ENCODE measurements around the gene TMEM187.
A peak's percentile ranks its signal among the peaks of the same experiment; 100 is the strongest.

Gene TMEM187, protein sequence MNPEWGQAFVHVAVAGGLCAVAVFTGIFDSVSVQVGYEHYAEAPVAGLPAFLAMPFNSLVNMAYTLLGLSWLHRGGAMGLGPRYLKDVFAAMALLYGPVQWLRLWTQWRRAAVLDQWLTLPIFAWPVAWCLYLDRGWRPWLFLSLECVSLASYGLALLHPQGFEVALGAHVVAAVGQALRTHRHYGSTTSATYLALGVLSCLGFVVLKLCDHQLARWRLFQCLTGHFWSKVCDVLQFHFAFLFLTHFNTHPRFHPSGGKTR

DNA sequence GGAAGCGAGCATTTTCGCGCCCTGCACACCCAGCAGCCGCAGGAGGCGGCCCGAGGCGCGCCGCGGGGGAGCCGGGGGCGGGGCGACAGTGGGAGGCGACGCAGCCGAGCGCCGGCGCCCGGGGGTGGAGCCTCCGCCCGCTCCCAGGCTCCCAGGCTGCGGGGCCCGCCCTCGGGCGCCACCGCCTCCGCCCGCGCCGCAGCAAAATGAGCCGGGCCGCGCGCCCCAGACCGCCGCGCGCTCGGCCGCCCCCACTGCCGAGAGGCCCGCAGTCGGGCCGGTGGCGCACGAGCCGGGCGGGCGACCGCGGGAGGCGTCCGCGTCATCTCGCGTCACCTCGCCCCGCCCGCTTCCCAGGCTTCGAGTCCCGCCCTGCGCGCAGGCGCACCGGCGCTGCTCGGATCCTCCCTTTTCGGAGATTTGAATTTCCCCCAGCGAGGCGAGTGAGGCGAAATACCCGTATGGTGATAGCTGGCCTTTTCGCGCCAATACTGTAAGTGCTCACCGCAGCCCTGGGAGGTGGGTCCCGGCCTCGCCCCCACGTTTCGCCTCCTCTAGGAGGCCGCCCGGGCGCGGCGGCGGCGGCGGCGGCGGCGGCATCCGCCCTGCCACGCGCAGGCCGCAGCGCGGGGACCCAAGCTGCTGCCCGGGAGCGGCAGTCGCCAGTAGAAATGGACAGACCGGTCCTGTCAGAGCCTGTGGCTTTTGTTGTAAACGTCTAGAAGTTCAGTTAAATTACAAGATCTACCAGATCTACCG is at the start of gene TMEM187:
Gene TMEM187 (plus strand): TSS at position 387 of the 759 bp plus-strand sequence. CDS start 9,309 bp downstream, outside the sequence.
- in situ Hi-C loops (cut with MboI; ENCODE audit: low pct_unique_long_range_greater_than_20kb, low sequenced_read_pairs), result no loop called here
- peak; percentile 95 for DNase-seq

DNA sequence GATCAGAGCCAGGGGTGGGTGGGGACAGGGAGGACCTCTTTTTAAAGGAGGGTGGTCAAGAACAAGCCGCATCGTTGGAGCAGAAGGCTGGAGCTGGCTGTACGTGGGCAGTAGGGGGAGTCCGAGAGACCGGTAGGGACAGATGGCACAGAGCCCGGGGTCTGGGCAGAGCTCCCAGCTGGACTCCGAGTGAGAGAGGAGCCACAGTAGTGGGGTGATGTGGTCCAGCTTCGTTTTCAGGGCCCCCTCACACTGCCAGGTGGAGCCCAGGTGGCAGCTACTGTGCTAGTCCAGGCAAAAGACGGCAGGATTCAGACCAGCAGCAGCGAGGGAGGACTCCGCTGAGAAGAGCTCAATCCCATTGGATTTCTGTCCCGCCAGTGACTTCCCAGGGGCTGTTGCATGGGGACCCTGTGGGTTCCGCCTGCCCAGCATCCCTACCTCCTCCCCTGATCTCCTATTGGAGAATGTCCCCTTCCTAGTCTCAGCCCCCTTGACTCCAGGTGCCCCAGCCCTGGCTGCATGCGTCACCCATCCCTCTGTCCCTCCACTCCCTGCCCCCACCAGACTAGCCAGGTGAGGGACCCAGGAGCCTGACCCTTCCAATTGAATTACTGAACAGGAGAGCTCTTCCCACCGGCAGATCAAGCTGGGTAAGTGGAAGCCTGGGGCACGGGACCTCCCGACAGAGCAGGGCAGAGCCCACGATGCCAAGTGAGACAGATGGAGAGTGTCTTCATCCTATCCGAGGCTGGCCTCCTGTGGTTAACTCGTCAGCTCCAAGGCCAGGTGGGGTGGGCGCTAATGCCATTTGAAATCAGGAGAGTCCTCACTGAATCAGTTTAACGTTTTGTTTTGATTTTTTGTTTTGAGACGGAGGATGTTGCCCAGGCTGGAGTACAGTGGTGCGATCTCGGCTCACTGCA is 49.4 kb upstream of the TMEM187 start:
- in situ Hi-C loops (cut with MboI; ENCODE audit: low pct_unique_long_range_greater_than_20kb, low sequenced_read_pairs), result no loop called here
- no peak for DNase-seq

DNA sequence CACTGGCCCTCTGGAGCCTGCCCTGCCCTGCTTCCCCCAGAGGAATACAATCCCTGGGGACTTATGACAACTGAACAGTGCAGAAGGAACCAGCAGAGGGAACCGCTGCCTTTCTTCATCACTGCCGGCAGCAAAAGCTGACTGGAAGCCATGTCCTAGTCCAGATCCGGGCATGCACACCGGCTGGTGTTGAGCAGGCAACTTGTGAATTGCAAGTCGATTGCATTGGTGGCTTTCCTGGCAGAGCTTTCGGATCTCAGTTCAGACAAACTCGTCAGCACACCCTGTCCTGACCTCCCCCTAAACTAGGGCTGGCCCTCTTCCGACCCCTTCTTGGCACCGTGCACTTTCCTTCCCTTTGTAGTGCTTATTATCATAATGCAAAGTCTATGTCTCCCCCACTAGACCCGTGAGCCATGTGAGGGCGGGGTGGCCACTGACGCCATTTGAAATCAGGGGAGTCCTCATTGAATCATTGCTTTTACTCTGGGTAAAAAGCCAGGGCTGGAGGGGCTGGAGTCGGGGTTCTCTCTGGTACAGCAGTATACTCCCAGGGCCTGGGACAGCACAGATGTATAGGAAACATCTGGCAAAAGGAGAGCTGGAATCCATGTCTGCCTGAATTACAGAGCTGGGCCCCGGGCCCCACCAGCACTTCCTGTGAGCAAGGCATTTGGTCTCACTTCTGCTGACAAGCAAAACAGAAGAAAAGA is 48.2 kb upstream of the TMEM187 start:
- in situ Hi-C loops (cut with MboI; ENCODE audit: low pct_unique_long_range_greater_than_20kb, low sequenced_read_pairs), result no loop called here
- peak; percentile 78 for DNase-seq

DNA sequence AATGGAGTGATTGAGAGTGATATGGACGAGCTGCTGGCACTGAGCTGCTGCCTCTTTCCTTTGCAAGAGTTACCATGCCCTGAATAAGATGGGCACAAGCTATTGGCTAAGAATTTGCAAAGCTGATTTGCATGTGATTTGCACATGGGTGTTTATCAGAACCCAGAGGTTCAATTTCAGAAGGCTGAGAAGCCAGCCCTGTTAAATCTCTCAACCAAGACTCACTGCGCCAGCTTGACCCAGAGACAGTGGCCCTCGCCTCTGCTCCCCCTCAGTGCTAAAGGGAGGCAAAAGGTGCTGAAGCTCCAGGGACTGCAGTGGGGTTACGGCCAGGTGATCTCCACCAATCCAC is 47.2 kb upstream of the TMEM187 start:
- in situ Hi-C loops (cut with MboI; ENCODE audit: low pct_unique_long_range_greater_than_20kb, low sequenced_read_pairs), result no loop called here
- DNase-seq, result no peak

DNA sequence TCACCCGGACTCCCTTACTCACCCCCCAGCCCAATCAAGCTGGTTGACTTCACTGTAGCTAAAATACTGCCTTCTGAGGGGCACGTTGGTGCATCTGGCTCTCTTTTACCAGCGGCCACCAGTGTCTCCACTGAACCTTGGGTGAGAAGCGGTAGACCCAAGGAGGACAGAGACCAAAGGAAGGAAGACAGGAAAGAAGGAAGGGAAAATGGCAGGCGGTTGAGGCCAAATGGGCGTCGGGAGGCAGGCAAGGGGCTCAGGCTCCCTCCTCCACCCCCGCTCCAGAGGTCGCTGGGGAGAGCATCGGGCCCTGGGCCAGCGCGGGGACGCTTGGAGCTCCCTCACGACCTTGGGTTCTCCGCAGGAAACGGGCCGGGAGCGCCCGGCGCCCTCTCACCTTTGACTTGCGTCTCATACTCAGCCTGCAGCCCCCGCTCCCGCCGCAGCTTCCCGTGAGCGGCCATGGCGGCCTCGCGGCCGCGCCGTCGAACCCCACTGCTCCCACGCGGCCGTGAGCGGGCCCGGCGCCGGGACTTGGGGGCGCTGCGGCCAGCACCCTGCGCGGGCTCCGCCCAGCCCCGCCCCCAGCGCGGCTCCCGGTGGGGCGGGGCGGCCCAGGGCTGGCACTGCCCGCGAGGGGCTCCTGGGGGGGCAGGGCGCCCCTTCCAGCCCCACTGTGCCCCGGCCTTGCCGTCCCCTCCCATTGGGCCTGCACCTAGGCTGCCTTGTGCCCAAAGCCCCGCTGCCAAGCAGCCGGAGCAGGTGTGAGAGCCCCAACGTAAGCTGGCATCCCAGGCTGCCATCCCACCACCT is 46.6 kb upstream of the TMEM187 start, which contains the start of gene ARHGAP4:
Gene ARHGAP4 (minus strand): TSS at position 526 of the 813 bp plus-strand sequence. CDS start 62 bp downstream, at position 464.
- peak; percentile 54 for DNase-seq
- in situ Hi-C loops (cut with MboI; ENCODE audit: low pct_unique_long_range_greater_than_20kb, low sequenced_read_pairs), result no loop called here

DNA sequence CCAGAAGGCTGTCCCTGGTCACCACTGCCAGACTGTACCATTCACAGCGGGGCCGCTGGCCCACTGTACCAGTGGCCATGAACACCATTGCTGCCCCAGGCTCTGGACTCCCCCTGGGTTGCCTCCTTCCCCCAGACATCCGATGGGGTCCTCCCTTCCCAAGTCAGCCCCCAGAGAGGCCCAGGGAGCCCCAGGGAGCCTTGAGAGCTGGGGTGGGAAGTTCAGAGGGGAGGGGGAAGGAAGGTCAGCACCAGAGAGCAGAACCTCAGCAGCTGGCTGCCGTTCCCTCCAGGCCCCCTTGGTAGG is 46.0 kb upstream of the TMEM187 start:
- DNase-seq, result no peak
- in situ Hi-C loops (cut with MboI; ENCODE audit: low pct_unique_long_range_greater_than_20kb, low sequenced_read_pairs), result no loop called here

DNA sequence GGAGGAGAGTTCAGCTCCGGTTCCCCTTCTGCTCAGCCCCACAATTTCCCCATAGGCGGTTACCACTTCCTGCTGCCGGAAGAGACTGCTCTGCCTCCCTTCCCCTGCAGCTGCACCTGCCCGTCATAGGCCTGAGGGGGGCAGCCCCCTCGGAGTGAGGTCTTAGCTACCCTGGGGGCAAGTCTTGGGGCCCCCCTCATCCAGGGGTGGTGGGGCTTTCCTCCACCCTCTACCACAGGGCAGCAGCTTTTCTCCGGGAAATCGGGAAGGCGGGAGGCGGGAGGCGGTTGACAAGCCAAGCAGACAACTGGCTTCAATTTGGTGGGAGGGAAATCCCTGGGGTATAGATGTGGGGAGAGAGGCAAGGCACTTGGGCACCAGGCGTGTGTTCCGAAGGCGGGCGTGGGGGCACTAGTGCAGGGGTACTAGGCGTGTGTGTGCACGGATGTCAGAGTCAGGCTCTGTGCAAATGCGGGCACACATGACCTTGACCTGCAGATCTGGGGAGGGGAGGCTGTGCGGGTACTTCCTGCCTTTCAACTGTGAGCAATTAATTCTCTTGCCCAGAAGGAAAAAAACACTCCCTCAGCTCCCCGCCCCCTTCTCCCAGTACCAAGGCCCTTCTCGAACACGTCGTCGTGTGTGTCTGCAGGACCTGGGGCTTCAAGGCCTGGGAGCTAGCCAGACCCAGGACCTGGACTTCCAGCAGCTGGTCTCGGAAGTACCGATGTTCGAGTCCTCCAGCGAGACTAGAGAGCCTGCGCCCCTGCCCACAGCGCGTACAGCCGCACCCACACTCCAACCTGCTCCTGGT is 45.5 kb upstream of the TMEM187 start:
- in situ Hi-C loops (cut with MboI; ENCODE audit: low pct_unique_long_range_greater_than_20kb, low sequenced_read_pairs), result no loop called here
- peak; percentile 99 for DNase-seq

DNA sequence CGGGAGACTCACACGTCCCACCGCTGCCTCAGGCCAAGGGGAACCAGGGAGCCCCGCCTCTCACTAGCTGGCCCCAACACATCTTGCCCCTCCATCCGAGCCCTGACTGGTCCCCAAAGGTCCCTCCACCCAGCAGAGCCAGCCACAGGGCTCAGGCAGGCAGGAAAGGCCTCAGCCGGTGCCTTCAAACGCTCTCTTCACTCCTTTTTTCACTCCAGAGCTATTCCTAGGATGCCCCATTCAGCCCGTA is 45.0 kb upstream of the TMEM187 start:
- in situ Hi-C loops (cut with MboI; ENCODE audit: low pct_unique_long_range_greater_than_20kb, low sequenced_read_pairs), result no loop called here
- no peak for DNase-seq

DNA sequence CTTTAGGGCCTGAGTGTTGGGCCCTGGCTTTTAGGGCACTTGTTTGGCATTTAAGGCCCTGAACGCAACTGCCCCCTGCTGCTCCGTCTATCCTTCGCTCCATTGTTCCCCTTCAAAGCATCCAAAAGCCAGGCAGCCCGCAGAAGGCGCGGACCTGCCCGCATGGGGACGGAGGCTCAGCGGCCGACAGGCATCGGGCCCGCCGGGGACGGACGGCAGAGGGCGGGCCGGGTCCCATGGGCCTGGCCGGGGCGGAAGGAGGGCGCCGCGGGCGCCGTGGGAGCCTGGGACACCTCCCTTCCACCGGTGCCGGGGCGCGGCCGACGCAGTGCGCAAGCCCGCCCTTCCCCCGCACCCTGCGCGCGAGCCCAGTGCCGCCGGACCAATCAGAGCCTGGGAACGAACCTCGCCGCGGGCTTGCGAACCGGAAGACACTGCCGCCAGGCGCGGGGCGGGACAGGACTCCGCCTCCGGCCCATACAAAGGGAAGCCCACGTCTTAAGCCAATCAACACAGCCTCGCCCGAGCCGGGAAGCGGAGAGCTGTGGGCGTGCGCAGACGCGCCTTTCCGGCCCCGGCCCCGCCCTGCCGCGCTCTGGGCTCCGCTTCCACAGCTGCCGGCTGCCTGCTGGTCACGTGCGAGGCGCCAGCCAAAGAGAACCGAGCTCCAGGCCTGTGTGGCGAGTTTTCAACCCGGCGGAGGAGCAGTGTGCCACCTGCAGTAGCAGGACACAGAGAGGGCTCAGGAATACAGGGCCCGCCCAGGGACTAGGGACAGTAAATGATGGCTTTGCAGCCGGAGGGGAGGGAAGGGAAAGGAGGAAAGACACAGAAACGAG is 44.4 kb upstream of the TMEM187 start:
- peak; percentile 100 for DNase-seq
- in situ Hi-C loops (cut with MboI; ENCODE audit: low pct_unique_long_range_greater_than_20kb, low sequenced_read_pairs), result no loop called here

DNA sequence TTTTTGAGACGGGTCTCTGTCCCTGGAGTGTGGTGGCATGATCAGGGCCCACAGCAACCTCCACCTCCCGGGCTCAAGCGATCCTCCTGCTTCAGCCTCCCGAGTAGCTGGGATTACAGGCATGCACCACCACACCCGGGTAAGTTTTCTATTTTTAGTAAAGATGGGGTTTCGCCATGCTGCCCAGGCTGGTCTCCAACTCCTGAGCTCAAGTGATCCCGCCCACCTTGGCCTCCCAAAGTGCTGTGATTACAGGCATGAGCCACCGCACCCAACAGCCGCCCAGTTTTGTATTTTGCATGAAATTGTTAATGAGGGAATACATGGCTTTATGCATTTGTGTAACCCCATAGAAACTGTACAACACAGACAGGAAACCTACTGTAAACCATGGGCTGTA is 43.7 kb upstream of the TMEM187 start:
- in situ Hi-C loops (cut with MboI; ENCODE audit: low pct_unique_long_range_greater_than_20kb, low sequenced_read_pairs), result no loop called here
- DNase-seq, result no peak

DNA sequence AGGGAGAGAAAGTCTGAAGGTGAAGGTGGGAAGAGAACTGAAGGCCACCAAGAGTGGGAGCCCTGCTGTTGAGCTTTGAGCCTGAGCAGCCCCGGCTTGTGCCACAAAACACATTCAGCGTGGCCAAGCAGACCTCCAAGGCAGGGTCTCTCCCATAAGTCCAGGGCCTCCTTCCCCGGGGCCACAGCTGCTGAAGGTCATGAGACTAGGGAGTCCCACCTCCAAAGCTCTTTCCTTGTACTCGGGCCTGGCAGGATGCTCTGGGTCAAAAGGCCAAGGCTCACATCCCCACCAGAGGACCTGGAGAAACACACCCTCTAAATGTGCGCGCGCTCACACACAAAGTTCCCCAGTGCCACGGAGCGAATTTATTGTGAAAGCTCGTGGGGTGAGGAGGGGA is 43.0 kb upstream of the TMEM187 start:
- DNase-seq, result no peak
- in situ Hi-C loops (cut with MboI; ENCODE audit: low pct_unique_long_range_greater_than_20kb, low sequenced_read_pairs), result no loop called here

DNA sequence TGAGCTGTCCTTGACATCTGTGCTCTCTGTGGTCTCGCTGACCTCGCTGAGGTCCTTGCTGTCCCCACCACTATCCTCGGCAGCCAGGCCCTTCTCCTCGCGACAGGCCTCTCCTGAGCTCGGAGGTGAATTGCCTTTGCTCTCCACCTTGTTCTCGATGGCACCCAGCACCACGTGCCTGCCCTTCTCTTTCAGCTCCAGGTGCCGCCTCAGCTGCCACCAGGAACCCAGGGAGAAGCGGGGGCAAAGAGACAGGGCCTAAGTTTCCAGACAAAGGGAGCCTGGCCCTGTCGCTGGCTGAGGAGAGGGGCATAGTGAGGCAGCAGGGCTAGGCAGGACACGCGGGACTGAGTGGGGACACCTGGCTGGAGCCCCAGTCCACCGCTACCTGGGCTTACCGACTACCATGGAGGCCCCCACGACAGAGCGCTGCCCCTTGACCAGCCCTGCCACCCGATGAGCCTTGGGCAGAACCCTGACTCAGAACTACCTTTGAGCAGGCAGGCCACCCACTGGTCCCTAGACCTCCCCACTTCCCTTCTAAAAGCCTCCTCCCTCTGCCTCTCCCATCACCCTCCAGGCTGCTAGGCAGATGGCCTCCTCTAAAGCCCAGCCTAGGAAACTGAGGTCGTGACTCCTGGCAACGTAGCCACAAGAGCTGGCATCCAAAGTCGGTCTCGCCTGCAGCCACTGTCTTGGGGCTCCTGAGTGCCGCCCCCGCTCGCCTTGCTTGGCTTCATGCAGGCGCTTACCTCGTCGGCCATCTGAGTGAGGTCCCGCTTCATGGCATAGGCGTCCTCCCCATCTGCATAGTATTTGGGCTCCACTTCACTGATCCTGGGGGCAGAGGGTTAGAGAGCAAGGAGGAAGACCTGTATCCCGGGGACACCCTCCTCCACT is 42.3 kb upstream of the TMEM187 start:
- DNase-seq, result no peak
- in situ Hi-C loops (cut with MboI; ENCODE audit: low pct_unique_long_range_greater_than_20kb, low sequenced_read_pairs), result no loop called here

DNA sequence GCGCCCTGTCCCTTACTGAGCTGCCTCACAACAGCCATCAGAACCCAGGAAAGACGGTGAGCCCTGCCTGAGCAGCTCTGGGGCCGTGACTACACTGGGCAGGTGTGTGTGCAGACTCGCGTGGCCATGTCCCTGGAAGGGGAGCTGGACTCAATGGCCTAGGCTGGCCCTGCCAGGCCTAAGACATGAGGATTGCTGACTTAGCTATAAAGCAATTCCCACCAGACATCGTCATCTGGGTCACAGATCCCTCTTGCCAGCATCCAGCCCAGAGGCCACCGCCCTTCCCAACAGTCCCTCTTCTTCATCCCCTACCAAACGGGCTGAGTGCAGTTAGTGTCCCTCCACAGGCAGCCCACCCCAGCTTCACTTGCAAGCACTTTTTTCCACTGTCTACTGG is 41.4 kb upstream of the TMEM187 start:
- DNase-seq, result no peak
- in situ Hi-C loops (cut with MboI; ENCODE audit: low pct_unique_long_range_greater_than_20kb, low sequenced_read_pairs), result no loop called here

DNA sequence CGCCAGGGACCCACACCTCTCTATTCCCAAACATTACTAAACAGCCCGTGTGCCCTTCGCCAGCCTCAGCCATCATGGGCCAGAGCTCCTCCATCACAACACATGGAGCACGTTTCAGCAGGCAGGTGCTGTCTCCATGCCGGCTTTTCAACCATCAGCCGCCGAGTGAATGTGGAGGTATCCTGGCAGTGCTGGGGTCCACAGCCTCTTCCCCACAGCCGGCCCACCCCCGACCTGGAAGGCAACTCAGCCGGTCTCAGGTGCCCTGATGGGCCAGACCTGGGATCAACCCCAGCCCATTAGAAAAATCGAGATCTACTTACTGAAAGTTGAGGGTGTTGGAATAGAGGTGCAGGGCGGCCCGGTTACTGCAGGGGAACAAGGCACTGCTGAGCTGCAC is 40.8 kb upstream of the TMEM187 start:
- in situ Hi-C loops (cut with MboI; ENCODE audit: low pct_unique_long_range_greater_than_20kb, low sequenced_read_pairs), result no loop called here
- no peak for DNase-seq

DNA sequence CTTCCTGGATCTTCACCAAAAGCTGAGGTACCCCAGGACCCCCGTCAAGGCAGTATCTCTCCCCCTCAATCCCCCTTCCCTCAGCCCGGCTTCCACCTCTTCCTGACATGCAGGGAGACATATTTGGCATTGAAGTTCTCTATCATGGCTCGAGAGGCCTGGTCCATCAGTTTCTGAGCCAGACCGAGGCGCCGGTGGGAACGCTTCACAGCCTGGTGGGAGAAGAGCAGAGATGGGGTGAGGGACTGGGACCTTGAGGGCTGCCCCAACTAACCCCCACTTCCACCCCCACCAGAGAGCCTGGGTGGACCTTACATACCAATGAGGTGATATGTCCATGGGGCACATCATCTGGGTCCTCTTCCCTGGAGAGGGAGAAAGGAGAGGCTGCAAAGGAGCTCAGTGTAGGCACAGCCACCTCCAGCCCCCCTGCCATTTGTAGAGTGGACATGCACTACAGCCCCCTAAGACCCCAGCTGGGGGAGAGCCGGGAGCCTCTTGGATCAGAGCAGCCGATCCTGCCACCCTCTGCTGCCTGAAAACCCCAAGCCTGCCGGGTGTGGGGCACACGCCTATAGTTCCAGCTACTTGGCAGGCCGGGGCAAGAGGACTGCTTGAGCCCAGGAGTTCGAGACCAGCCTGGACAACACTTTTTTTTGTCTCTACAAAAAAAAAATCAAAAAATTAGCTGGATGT is 40.2 kb upstream of the TMEM187 start:
- in situ Hi-C loops (cut with MboI; ENCODE audit: low pct_unique_long_range_greater_than_20kb, low sequenced_read_pairs), result no loop called here

DNA sequence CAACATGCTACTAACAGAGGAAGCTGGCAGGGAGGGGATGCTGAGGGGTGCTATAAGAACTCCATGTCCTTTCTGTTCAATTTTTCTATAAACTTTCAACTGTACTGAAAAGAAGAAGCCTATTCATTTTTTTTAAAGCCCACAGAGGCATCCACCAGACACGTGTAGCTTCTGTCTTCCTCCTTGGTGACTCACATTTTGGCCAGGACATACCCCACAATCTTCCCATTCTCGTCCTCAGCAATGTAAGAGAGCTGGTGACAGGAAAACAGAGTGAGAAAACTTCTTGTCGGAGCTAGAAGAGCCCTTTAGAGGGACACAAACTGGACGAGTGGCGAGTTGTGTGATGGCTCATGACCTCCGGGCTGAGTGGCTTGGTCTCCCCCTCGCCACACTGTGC is 38.8 kb upstream of the TMEM187 start:
- in situ Hi-C loops (cut with MboI; ENCODE audit: low pct_unique_long_range_greater_than_20kb, low sequenced_read_pairs), result no loop called here
- no peak for DNase-seq

More for the DNA sequence above, 40.2 kb upstream of the TMEM187 start:
- DNase-seq, result no peak

Data from KBM-7 (cell line).